CD1c-positive myeloid dendritic cell (primary cell): ENCODE results near the gene ZNF280D.

ENCODE experiments used
- DNase-seq: peaks from one replicate; pipeline ENCODE4 v3.0.0-alpha.2; 2016; ENCODE audit errors: extremely low spot score

The ZNF280D gene

GRCh38 chr15:56744701-56745683 is 11.7 kb upstream of the ZNF280D start:
- DNase-seq: no peak

- no peak for DNase-seq
Measured at GRCh38 chr15:56741541-56741940, 8.2 kb upstream of the ZNF280D start.

GRCh38 chr15:56739964-56740640 is 6.8 kb upstream of the ZNF280D start:
- peak; percentile 19 for DNase-seq

GRCh38 chr15:56739474-56739873 is 6.2 kb upstream of the ZNF280D start:
- no peak for DNase-seq

- DNase-seq: no peak
Measured at GRCh38 chr15:56737791-56738190, 4.5 kb upstream of the ZNF280D start.

- DNase-seq: no peak
Measured at GRCh38 chr15:56736881-56737707, 3.8 kb upstream of the ZNF280D start.

- no peak for DNase-seq
Measured at GRCh38 chr15:56736308-56736707, 3.0 kb upstream of the ZNF280D start.

- no peak for DNase-seq
Measured at GRCh38 chr15:56735589-56735988, 2.3 kb upstream of the ZNF280D start.

GRCh38 chr15:56734013-56734635 is 815 bp upstream of the ZNF280D start:
- DNase-seq: no peak

GRCh38 chr15:56732886-56733135 is 498 bp downstream of the ZNF280D start:
- DNase-seq: no peak

- no peak for DNase-seq
Measured at GRCh38 chr15:56732135-56732885, 999 bp downstream of the ZNF280D start.

GRCh38 chr15:56731548-56731947 is 1.8 kb downstream of the ZNF280D start:
- DNase-seq: no peak

GRCh38 chr15:56729561-56729960 is 3.7 kb downstream of the ZNF280D start:
- DNase-seq: peak; percentile 23

- DNase-seq: no peak
Measured at GRCh38 chr15:56725386-56725785, 7.9 kb downstream of the ZNF280D start.

- no peak for DNase-seq
Measured at GRCh38 chr15:56724232-56724631, 9.1 kb downstream of the ZNF280D start.

- DNase-seq: no peak
Measured at GRCh38 chr15:56723787-56724186, 9.5 kb downstream of the ZNF280D start.

- DNase-seq: no peak
Measured at GRCh38 chr15:56719774-56720555, 13.3 kb downstream of the ZNF280D start.

GRCh38 chr15:56719021-56719612 is 14.2 kb downstream of the ZNF280D start:
- DNase-seq: no peak

GRCh38 chr15:56718560-56718959 is 14.7 kb downstream of the ZNF280D start:
- DNase-seq: no peak

GRCh38 chr15:56716334-56716733 is 17.0 kb downstream of the ZNF280D start:
- DNase-seq: no peak
